T-helper 22 cell (primary cell): ENCODE measurements around the gene MOCS3.

Experiments used
- DNase-seq: peaks from one replicate; pipeline ENCODE4 v3.0.0-alpha.2; 2020; ENCODE audit warnings: low read depth

MOCS3 gene

DNA sequence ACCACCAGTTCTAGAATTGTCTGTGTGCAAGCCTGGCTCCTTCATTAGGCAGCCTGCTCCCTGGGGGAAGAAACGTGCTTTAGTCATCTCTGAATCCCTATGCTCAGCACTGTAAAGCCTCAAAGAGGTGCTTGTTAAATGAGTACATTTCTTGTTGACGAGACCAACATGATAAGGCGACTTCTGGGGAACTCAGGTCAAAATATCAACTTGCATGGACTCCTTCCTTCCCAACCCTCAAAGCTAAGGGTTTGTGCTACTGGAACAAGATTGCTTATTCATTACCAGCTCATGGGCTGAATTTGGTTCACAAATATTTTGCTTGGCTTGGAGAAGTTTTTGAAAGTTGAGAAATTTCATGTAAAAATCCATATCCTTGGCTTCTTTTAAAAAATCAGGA lies 53.7 kb downstream of the MOCS3 start:
- no peak for DNase-seq
